Stimulated activated CD4-positive, alpha-beta T cell treated with anti-CD3 and anti-CD28 coated beads, Interleukin-1b, Interleukin-23, amount 100 ng/mL, for 24 hours (primary cell): ENCODE results near the gene DAD1.
A peak's percentile ranks its signal among the peaks of the same experiment; 100 is the strongest.

ENCODE experiments used
- DNase-seq, 4 experiments: peaks; one replicate each; pipeline ENCODE4 v3.0.0-alpha.2; 2020; ENCODE audit warnings: low read depth in 4 of 4, low spot score in 1 of 4

DAD1 gene

GRCh38 chr14:22538671-22539228, 50.3 kb downstream of the DAD1 start:
- no peak for DNase-seq

- DNase-seq, result no peak
These were observed 51.4 kb downstream of the DAD1 start for GRCh38 chr14:22537436-22538310.

GRCh38 chr14:22536853-22537338, 52.1 kb downstream of the DAD1 start:
- peak; percentile 59 to 82 (median 74) for DNase-seq

GRCh38 chr14:22535916-22536315, 53.1 kb downstream of the DAD1 start:
- no peak for DNase-seq

GRCh38 chr14:22535126-22535525, 53.9 kb downstream of the DAD1 start:
- no peak for DNase-seq

GRCh38 chr14:22534547-22534946, 54.5 kb downstream of the DAD1 start:
- no peak for DNase-seq

GRCh38 chr14:22533739-22534359, 55.2 kb downstream of the DAD1 start:
- no peak for DNase-seq

- DNase-seq, result no peak
These were observed 55.8 kb downstream of the DAD1 start for GRCh38 chr14:22533057-22533704.

GRCh38 chr14:22532345-22533056, 56.5 kb downstream of the DAD1 start:
- no peak for DNase-seq

- no peak for DNase-seq
These were observed 57.3 kb downstream of the DAD1 start for GRCh38 chr14:22531451-22532344.

- DNase-seq, result no peak
These were observed 58.9 kb downstream of the DAD1 start for GRCh38 chr14:22530127-22530526.

- DNase-seq, result no peak
These were observed 62.3 kb downstream of the DAD1 start for GRCh38 chr14:22526744-22527143.

GRCh38 chr14:22526218-22526617, 62.8 kb downstream of the DAD1 start:
- DNase-seq, result no peak

GRCh38 chr14:22524784-22525161, 64.3 kb downstream of the DAD1 start:
- no peak for DNase-seq

GRCh38 chr14:22524115-22524783, 64.8 kb downstream of the DAD1 start:
- no peak for DNase-seq

GRCh38 chr14:22523283-22523682, 65.7 kb downstream of the DAD1 start:
- DNase-seq, result no peak

- DNase-seq, result no peak
These were observed 66.5 kb downstream of the DAD1 start for GRCh38 chr14:22522466-22522957.

GRCh38 chr14:22521449-22522239, 67.4 kb downstream of the DAD1 start:
- DNase-seq, result no peak
